ENCODE results near the gene NUP188. TPM values are rescaled to one million over a fixed set of nuclear protein-coding genes. Genes with fewer than 3 reads are reported as not detected.

Gene NUP188
- total RNA-seq, 1 donor from 2014 or later, result 128 TPM

DNA sequence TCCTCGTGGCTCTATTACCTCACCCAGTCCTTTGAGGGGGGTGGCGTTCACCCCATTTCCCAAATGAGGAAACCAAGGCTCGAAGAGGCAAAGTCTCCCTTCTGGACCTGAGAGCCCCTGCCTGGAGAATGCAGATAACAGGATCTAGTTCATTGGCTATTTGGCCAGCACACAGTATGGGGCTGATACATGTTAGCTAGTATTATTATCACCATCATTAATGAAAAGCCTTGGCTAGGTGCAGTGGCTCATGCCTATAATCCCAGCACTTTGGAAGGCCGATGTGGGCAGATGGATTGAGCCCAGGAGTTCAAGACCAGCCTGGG lies 76.4 kb downstream of the NUP188 start:
- no peak for DNase-seq (ENCODE audit: low read depth, low spot score)
- peak overlapping the region; percentile 15 for H3K4me3 Mint-ChIP-seq
- no peaks in the 10 kb centered on the region for H3K9me3 Mint-ChIP-seq
- H3K36me3 Mint-ChIP-seq (ENCODE audit: low read depth), result no peaks in the 10 kb centered on the region
- H3K4me1 Mint-ChIP-seq, result peaks cover 39% of the 10 kb centered on the region
- no peak for TF ChIP-seq CTCF (conservative IDR thresholded peaks at IDR 0.05)
- no peak overlapping the region for H3K27ac Mint-ChIP-seq (ENCODE audit: unreplicated experiment)
- H3K27me3 Mint-ChIP-seq (ENCODE audit: low read depth), result no peaks in the 10 kb centered on the region

DNA sequence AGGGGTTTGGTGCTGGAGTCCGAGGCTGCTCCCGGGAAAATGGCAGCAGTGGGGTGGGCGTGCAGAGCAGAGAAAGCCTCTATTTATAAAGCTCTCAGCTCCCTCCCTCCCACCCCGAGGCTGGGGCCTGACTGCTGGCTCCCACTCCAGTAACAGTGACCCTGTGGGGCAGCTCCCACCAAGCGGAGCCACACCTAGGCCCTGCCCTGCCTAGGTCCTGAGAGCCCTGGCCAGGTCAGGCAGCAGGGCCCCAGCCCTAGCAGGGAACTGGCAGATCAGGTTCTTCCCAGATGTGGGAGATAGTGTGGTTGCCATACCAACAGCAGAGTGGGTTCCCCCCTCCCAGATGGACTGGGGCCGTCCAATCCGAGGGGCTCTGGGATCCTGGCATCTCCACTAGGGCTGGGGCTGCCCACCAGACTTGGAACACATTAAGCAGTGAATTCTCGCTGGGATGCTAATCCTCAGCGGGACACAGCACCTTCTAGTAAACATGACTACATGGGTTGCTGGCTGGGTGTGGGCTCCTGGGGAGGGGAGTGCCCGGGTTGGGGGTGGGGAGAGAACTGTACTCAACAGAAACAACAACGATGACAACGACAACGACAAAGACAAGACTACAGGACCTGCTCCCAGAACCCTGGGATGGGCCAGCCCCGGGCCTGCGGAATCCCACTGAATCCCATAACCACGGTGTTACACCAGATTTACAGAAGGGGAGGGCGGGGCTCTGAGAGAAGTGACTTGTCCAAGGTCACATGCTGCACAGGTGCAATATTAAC lies 79.1 kb downstream of the NUP188 start:
- no peak for TF ChIP-seq CTCF (conservative IDR thresholded peaks at IDR 0.05)
- no peaks in the 10 kb centered on the region for H3K9me3 Mint-ChIP-seq
- peaks cover 44% of the 10 kb centered on the region for H3K4me1 Mint-ChIP-seq
- H3K36me3 Mint-ChIP-seq (ENCODE audit: low read depth), result no peaks in the 10 kb centered on the region
- H3K27me3 Mint-ChIP-seq (ENCODE audit: low read depth), result no peaks in the 10 kb centered on the region
- H3K27ac Mint-ChIP-seq (ENCODE audit: unreplicated experiment), result peak overlapping the region; percentile 87
- H3K4me3 Mint-ChIP-seq, result peak overlapping the region; percentile 87
- DNase-seq (ENCODE audit: low read depth, low spot score), result no peak

DNA sequence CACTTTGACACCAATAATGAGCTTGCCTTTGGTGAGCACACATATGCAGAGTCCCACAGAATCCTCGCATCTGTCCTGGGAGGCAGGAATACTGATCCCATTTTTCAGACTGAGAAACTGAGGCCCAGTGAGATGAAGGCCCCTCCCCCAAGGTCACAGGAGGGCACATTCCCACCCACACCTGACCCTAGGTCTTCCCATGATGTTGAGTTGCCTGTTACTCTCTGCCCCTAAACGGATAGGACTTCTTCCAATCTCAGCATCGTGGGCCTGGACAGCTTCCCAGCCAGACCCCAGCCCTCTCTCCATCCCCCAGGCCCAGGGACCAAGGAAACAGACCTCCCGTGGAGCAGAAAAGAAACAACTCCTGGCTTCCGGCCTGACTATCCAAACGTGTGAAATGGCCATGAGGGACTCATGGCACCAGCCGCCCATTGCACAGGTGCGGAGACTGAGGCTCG lies 79.8 kb downstream of the NUP188 start:
- Mint-ChIP-seq H3K27ac (ENCODE audit: unreplicated experiment) (no peak overlapping the region), H3K9me3 (no peaks in the 10 kb centered on the region)
- TF ChIP-seq CTCF (conservative IDR thresholded peaks at IDR 0.05), result no peak

DNA sequence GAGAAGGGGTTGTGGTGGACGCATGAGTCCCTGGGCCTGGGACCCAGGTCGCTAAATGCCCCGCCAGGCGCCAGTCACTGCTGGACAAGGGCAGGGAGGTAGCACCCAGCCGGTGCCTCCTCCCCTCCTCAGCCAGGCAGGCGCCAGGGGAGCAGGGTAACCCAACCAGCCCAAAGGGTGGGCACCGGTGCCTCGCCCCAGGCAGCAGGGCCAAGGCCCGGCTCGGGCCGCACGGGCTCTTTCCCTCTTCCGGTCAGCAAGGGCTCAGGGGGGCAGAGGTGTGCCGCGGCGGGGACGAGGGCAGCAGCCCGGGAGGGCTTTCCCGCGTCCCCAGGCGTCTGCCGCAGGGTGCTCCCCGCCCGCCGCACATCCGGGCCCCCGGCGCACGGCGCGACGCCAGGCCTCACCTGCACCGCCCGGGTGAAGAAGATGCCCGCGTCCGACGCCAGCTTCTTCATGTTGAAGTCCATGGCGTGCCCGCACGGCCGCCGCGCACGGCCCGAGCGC lies 80.2 kb downstream of the NUP188 start:
- H3K36me3 Mint-ChIP-seq (ENCODE audit: low read depth), result no peaks in the 10 kb centered on the region
- H3K4me1 Mint-ChIP-seq, result peaks cover 34% of the 10 kb centered on the region
- no peak for TF ChIP-seq CTCF (conservative IDR thresholded peaks at IDR 0.05)
- no peak overlapping the region for H3K27ac Mint-ChIP-seq (ENCODE audit: unreplicated experiment)
- H3K4me3 Mint-ChIP-seq, result peak overlapping the region; percentile 87
- no peak for DNase-seq (ENCODE audit: low read depth, low spot score)
- H3K27me3 Mint-ChIP-seq (ENCODE audit: low read depth), result no peaks in the 10 kb centered on the region
- H3K9me3 Mint-ChIP-seq, result no peaks in the 10 kb centered on the region

More for the DNA sequence above, 79.8 kb downstream of the NUP188 start:
- H3K36me3 Mint-ChIP-seq (ENCODE audit: low read depth), result no peaks in the 10 kb centered on the region
- H3K4me1 Mint-ChIP-seq, result peaks cover 38% of the 10 kb centered on the region
- no peak for DNase-seq (ENCODE audit: low read depth, low spot score)
- H3K4me3 Mint-ChIP-seq, result peak overlapping the region; percentile 87
- H3K27me3 Mint-ChIP-seq (ENCODE audit: low read depth), result no peaks in the 10 kb centered on the region

GRCh38 chr9:129028192-129028966 lies 80.9 kb downstream of the NUP188 start, which contains the start of gene SH3GLB2:
Gene SH3GLB2, minus strand, starts transcription at chr9:129028331. Its CDS starts 177 bp downstream, at chr9:129028154.
- peak; percentile 98 for DNase-seq (ENCODE audit: low read depth, low spot score)
- H3K27ac Mint-ChIP-seq (ENCODE audit: unreplicated experiment), result no peak within 1 kb of the TSS
- peak within 1 kb of the TSS; percentile 87 for H3K4me3 Mint-ChIP-seq
- peaks cover 30% of the 10 kb centered on the region for H3K4me1 Mint-ChIP-seq
- no peaks in the 10 kb centered on the region for H3K27me3 Mint-ChIP-seq (ENCODE audit: low read depth)
- peak; percentile 87 for TF ChIP-seq CTCF (conservative IDR thresholded peaks at IDR 0.05)
- no peaks in the 10 kb centered on the region for H3K36me3 Mint-ChIP-seq (ENCODE audit: low read depth)
- no peaks in the 10 kb centered on the region for H3K9me3 Mint-ChIP-seq

Measured in neural crest cell (in vitro differentiated cells).